Spleen (tissue), 11 donors: Measurements from ENCODE around the gene DNM3. TPM values are rescaled to one million over a fixed set of nuclear protein-coding genes. Genes with fewer than 3 reads are reported as not detected.

ENCODE experiments used
- DNase-seq: peaks from one replicate; pipeline ENCODE4 v3.0.0-alpha.2; 2020
- H3K27ac ChIP-seq, 8 donors: fragments of 200-600 bp; sonication (generic) in 7 of 8; 1 replicate in 4 of 8; 2 replicates in 4 of 8; pipeline versions ENCODE4 v1.5.0 to v1.8.0; 2016 to 2021; ENCODE audit warnings: inconsistent platforms in 4 of 8, mild to moderate bottlenecking in 4 of 8, moderate library complexity in 1 of 8
- H3K27me3 ChIP-seq, 7 donors: fragments of 200-600 bp; sonication (generic) in 6 of 7; replicated peaks in 1 of 7; 1 replicate in 4 of 7; 2 replicates in 3 of 7; pipeline versions ENCODE4 v1.5.0 to v1.8.0; 2016 to 2021; ENCODE audit warnings: inconsistent platforms in 3 of 7, mild to moderate bottlenecking in 1 of 7
- H3K36me3 ChIP-seq, 6 donors: fragments of 200-600 bp; sonication (generic) in 5 of 6; 1 replicate in 4 of 6; 2 replicates in 2 of 6; pipeline versions ENCODE4 v1.5.0 to v1.8.0; 2016 to 2021; ENCODE audit warnings: inconsistent platforms in 2 of 6
- H3K4me1 ChIP-seq, 6 donors: fragments of 200-600 bp; sonication (generic) in 5 of 6; 1 replicate in 3 of 6; 2 replicates in 3 of 6; pipeline versions ENCODE4 v1.5.0 to v1.8.0; 2016 to 2021; ENCODE audit warnings: inconsistent platforms in 3 of 6
- H3K4me3 ChIP-seq, 8 donors: fragments of 200-600 bp; sonication (generic) in 7 of 8; 1 replicate in 4 of 8; 2 replicates in 4 of 8; pipeline versions ENCODE4 v1.5.0 to v1.8.0; 2016 to 2021; ENCODE audit warnings: inconsistent platforms in 4 of 8, mild to moderate bottlenecking in 4 of 8, moderate library complexity in 2 of 8
- H3K9me3 ChIP-seq, 8 donors: fragments of 200-600 bp; sonication (generic) in 7 of 8; 1 replicate in 4 of 8; 2 replicates in 4 of 8; pipeline versions ENCODE4 v1.5.0 to v1.8.0; 2016 to 2021; ENCODE audit warnings: inconsistent platforms in 4 of 8
- POLR2A ChIP-seq, 3 donors: fragments of 450-650 bp; IDR thresholded peaks; one replicate each; pipeline ENCODE4 v1.5.1; 2017; ENCODE audit warnings: antibody characterized with exemption in 3 of 3, mild to moderate bottlenecking in 1 of 3
- POLR2AphosphoS5 ChIP-seq, 3 donors: sonication (generic); formaldehyde crosslinking; IDR thresholded peaks; one replicate each; pipeline ENCODE4 v1.5.1; 2017; ENCODE audit warnings: antibody characterized with exemption in 3 of 3
- WGBS, 5 donors: extraction: QIAGEN DNeasy Blood & Tissue Kit in 3 of 5; methylation state at CpG; one replicate each; pipeline versions ENCODE4 v1.1.5 to v1.1.7; 2013 to 2018; 5-methylcytosine and 5-hydroxymethylcytosine counted together
- intact Hi-C: fragments of 100-400 bp; cut with DNase I; formaldehyde crosslinking; loops from one replicate; pipeline ENCODE4 v1.15.0; 2023; ENCODE audit warnings: low total_unique reads
- polyA plus RNA-seq, 3 donors: library from polyadenylated mRNA; stranded (reverse); fragments of 200-250 nt; gene quantifications; one replicate each; pipeline ENCODE4 v1.2.1, GENCODE V29; 2013
- total RNA-seq, 7 donors: library from RNA; depleted of rRNA in 3 of 7; stranded (reverse); fragments of >200 nt in 3 of 7; fragmentation: NEBNext Ultra II Directional in 4 of 7; extraction: Animal tissue kit (Norgen Biotek cat#: 25700) in 4 of 7; gene quantifications; one replicate each; pipeline versions ENCODE4 v1.1.0 to v1.2.1, GENCODE V29; 2016 to 2021
- TF ChIP-seq, protein P1 (sequence below), 11 experiments: fragments of 200-600 bp in 7 of 11; fragments of 450-650 bp in 4 of 11; sonication (generic) in 4 of 11; IDR thresholded peaks in 8 of 11; conservative IDR thresholded peaks in 3 of 11; 1 replicate in 7 of 11; 2 replicates in 4 of 11; pipeline versions ENCODE4 v1.4.0 to v1.8.0; 2016 to 2021; ENCODE audit warnings: antibody characterized with exemption in 11 of 11, inconsistent platforms in 4 of 11, mild to moderate bottlenecking in 1 of 11
- donor health status: healthy with polysubstance abuse.
- donor health status: DM: no; HTN: no; CAD: no; lungs with moderate emphysema.
- donor health status: DM: no; HTN: no; CAD: no.
- donor health status: Bipolar disorder and iron deficiency.
- donor health status: healthy.
- donor health status: DM: no; HTN: no; CAD: no.
- donor health status: DM: yes; HTN: yes; CAD: no.

DNM3 gene
- total and polyA plus RNA-seq, 10 donors, result 0.61 to 10.2 (median 4.9) TPM

DNA sequence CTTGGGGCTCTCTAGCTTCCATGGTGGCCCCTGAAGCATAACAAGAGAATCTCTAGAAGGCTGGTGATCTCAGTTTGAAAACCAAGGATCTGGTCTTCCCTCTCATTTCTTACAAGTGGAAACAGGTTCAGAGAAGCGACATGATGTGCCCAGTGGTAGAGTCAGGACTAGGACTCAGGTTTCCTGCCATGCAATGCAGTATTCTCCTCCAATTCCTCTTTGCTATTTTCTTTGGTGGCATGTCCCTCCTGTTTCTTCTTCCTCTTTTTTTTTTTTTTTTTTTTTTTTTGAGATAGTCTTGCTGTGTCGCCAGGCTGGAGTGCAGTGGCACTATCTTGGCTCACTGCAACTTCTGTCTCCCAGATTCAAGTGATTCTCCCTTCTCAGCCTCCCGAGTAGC, 383.6 kb downstream of the DNM3 start:
- H3K4me1 ChIP-seq, result no peaks in the 10 kb centered on the region
- no peaks in the 10 kb centered on the region for H3K9me3 ChIP-seq
- TF ChIP-seq POLR2AphosphoS5 (IDR thresholded peaks at IDR 0.05) (no peak), POLR2A (IDR thresholded peaks at IDR 0.05) (no peak)
- TF ChIP-seq, protein P1, sequence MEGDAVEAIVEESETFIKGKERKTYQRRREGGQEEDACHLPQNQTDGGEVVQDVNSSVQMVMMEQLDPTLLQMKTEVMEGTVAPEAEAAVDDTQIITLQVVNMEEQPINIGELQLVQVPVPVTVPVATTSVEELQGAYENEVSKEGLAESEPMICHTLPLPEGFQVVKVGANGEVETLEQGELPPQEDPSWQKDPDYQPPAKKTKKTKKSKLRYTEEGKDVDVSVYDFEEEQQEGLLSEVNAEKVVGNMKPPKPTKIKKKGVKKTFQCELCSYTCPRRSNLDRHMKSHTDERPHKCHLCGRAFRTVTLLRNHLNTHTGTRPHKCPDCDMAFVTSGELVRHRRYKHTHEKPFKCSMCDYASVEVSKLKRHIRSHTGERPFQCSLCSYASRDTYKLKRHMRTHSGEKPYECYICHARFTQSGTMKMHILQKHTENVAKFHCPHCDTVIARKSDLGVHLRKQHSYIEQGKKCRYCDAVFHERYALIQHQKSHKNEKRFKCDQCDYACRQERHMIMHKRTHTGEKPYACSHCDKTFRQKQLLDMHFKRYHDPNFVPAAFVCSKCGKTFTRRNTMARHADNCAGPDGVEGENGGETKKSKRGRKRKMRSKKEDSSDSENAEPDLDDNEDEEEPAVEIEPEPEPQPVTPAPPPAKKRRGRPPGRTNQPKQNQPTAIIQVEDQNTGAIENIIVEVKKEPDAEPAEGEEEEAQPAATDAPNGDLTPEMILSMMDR (IDR thresholded peaks at IDR 0.05 in 8 of 11, conservative IDR thresholded peaks at IDR 0.05 in 3 of 11), result no peak
- DNase-seq, result no peak
- intact Hi-C loops, result no loop called here
- H3K27me3 ChIP-seq, result no peaks in the 10 kb centered on the region
- H3K27ac ChIP-seq, result no peak overlapping the region
- 72 to 97% (median 86%) methylated on average over 3 of the region's 3 CpGs for WGBS, 5 donors
- no peak overlapping the region for H3K4me3 ChIP-seq
- no peaks in the 10 kb centered on the region for H3K36me3 ChIP-seq

DNA sequence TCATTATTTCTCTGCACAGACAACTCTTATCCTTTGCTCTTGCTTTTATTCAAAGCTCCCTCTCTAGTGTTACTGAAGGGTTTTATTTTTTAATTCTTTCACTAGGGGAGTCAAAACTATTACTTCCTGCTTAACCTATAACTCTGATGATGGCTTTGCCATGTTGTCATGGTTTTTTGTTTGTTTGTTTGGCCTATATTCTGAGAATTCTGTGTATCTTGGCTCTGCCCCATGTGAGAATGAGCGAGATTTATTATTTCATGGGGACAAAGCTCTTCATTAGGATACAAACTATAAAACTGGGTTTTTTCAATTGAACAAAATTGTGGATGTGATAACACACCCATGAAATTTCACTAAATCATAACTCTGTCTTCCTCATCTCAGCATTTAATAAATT, 388.6 kb downstream of the DNM3 start:
- no peaks in the 10 kb centered on the region for H3K36me3 ChIP-seq
- H3K4me3 ChIP-seq, result no peak overlapping the region
- no peak for TF ChIP-seq POLR2A (IDR thresholded peaks at IDR 0.05)
- no peak for TF ChIP-seq POLR2AphosphoS5 (IDR thresholded peaks at IDR 0.05)
- TF ChIP-seq, protein P1 (IDR thresholded peaks at IDR 0.05 in 8 of 11, conservative IDR thresholded peaks at IDR 0.05 in 3 of 11), result no peak
- intact Hi-C loops, result no loop called here
- H3K27ac ChIP-seq, result no peak overlapping the region
- WGBS, 5 donors, result 70 to 97% (median 88%) methylated on average over 1 of the region's 1 CpG
- no peaks in the 10 kb centered on the region for H3K9me3 ChIP-seq
- H3K27me3 ChIP-seq, result no peaks in the 10 kb centered on the region
- DNase-seq, result no peak
- H3K4me1 ChIP-seq, result no peaks in the 10 kb centered on the region

DNA sequence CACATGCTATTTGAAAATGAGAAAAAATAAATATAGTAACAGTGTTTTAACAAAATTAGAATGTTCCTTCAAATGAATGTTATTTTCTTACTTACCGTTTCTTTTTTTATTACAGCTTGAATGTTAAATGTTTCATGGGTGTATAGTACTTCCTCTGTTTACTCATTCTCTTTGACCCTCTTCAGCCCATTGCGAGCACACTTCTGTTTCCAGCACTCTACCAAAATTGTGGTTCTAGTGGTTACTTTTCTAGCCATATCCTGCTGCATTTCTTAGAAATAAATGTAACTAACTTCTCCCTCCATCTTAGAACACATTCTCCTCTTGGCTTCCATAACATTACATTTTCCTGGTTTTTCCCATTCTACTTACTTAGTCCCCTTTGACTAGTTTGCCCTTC, 389.2 kb downstream of the DNM3 start:
- intact Hi-C loops, result no loop called here
- TF ChIP-seq POLR2AphosphoS5 (IDR thresholded peaks at IDR 0.05), result no peak
- TF ChIP-seq, protein P1 (IDR thresholded peaks at IDR 0.05 in 8 of 11, conservative IDR thresholded peaks at IDR 0.05 in 3 of 11), result no peak
- TF ChIP-seq POLR2A (IDR thresholded peaks at IDR 0.05), result no peak
- Histone ChIP-seq H3K9me3 (no peaks in the 10 kb centered on the region), H3K27ac (no peak overlapping the region), H3K4me1 (no peaks in the 10 kb centered on the region), H3K27me3 (no peaks in the 10 kb centered on the region), H3K36me3 (no peaks in the 10 kb centered on the region), H3K4me3 (no peak overlapping the region)
- DNase-seq, result no peak
- 84 to 96% (median 90%) methylated on average over 2 of the region's 2 CpGs for WGBS, 5 donors

DNA sequence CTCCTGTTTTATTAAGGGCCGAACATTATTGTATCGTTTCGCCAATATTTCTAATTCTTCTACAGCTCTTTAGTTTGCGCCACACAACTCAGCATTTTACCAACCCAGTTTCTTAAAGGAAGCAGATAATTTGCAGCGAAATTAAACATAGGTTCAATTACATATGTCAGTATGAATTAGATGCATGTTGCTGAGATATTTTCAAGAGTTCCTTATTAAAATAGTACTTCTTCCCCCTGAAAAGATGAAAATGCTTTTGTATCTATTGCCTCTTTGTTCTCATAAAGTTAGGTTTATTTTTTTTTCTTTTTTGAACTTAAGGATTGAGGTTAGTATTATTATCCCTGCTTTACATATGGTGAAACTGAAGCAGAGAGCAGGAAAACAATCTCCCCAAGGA, 395.7 kb downstream of the DNM3 start:
- no peak overlapping the region for H3K27ac ChIP-seq
- no peaks in the 10 kb centered on the region for H3K27me3 ChIP-seq
- H3K4me1 ChIP-seq, result no peaks in the 10 kb centered on the region
- no peak for DNase-seq
- H3K9me3 ChIP-seq, result no peaks in the 10 kb centered on the region
- TF ChIP-seq, protein P1 (IDR thresholded peaks at IDR 0.05 in 8 of 11, conservative IDR thresholded peaks at IDR 0.05 in 3 of 11), result no peak
- TF ChIP-seq POLR2A (IDR thresholded peaks at IDR 0.05), result no peak
- TF ChIP-seq POLR2AphosphoS5 (IDR thresholded peaks at IDR 0.05), result no peak
- no peak overlapping the region for H3K4me3 ChIP-seq
- no peaks in the 10 kb centered on the region for H3K36me3 ChIP-seq
- intact Hi-C loops, result no loop called here
- 94 to 97% (median 96%) methylated on average over 5 of the region's 5 CpGs for WGBS, 5 donors
